ENCODE measurements around the gene HES5. TPM values are rescaled to one million over a fixed set of nuclear protein-coding genes. Genes with fewer than 3 reads are reported as not detected.

The HES5 gene
- total and polyA plus RNA-seq, 5 donors from 2014 or later, result not detected

- DNase-seq (no peak), ATAC-seq (ENCODE audit: low read depth in 2 of 2) (no peak)
- H3K36me3 ChIP-seq (ENCODE audit: control insufficient read depth, insufficient read depth, low read length), result no peaks in the 10 kb centered on the region
- no peaks in the 10 kb centered on the region for H3K9me3 ChIP-seq (ENCODE audit: control insufficient read depth in 2 of 2, low read length in 2 of 2)
- Mint-ChIP-seq H3K27ac (no peak overlapping the region), H3K4me3 (no peak overlapping the region), H3K36me3 (no peaks in the 10 kb centered on the region), H3K4me1 (peaks cover 0 to 29% (median 6%) of the 10 kb centered on the region in 4 donors), H3K27me3 (no peaks in the 10 kb centered on the region), H3K9me3 (no peaks in the 10 kb centered on the region)
- no peak overlapping the region for H3K4me3 ChIP-seq (ENCODE audit: low read depth, low read length)
- peaks cover 27% of the 10 kb centered on the region for H3K4me1 ChIP-seq (ENCODE audit: control insufficient read depth, insufficient read depth, low read length, poor library complexity, severe bottlenecking)
- H3K27me3 ChIP-seq (ENCODE audit: control insufficient read depth, insufficient read depth, low read length), result no peaks in the 10 kb centered on the region
- H3K27ac ChIP-seq (ENCODE audit: insufficient read depth, low read length, poor library complexity, severe bottlenecking), result no peak overlapping the region
These were observed 27.2 kb downstream of the HES5 start for GRCh38 chr1:2502661-2503553.

GRCh38 chr1:2502210-2502609 is 27.9 kb downstream of the HES5 start:
- no peaks in the 10 kb centered on the region for H3K9me3 ChIP-seq (ENCODE audit: control insufficient read depth in 2 of 2, low read length in 2 of 2)
- H3K4me1 ChIP-seq (ENCODE audit: control insufficient read depth, insufficient read depth, low read length, poor library complexity, severe bottlenecking), result peaks cover 27% of the 10 kb centered on the region
- H3K4me3 Mint-ChIP-seq, result no peak overlapping the region
- H3K4me3 ChIP-seq (ENCODE audit: low read depth, low read length), result no peak overlapping the region
- H3K27ac Mint-ChIP-seq, result no peak overlapping the region
- DNase-seq (no peak), ATAC-seq (ENCODE audit: low read depth in 2 of 2) (no peak)
- no peak overlapping the region for H3K27ac ChIP-seq (ENCODE audit: insufficient read depth, low read length, poor library complexity, severe bottlenecking)
- H3K9me3 Mint-ChIP-seq, result no peaks in the 10 kb centered on the region
- H3K27me3 ChIP-seq (ENCODE audit: control insufficient read depth, insufficient read depth, low read length), result no peaks in the 10 kb centered on the region
- no peaks in the 10 kb centered on the region for H3K27me3 Mint-ChIP-seq
- H3K36me3 Mint-ChIP-seq, result no peaks in the 10 kb centered on the region
- H3K4me1 Mint-ChIP-seq, result peaks cover 0 to 31% (median 6%) of the 10 kb centered on the region in 4 donors
- no peaks in the 10 kb centered on the region for H3K36me3 ChIP-seq (ENCODE audit: control insufficient read depth, insufficient read depth, low read length)

GRCh38 chr1:2501820-2502119 is 28.3 kb downstream of the HES5 start:
- Histone ChIP-seq H3K36me3 (ENCODE audit: control insufficient read depth, insufficient read depth, low read length) (no peaks in the 10 kb centered on the region), H3K4me1 (ENCODE audit: control insufficient read depth, insufficient read depth, low read length, poor library complexity, severe bottlenecking) (peaks cover 27% of the 10 kb centered on the region), H3K4me3 (ENCODE audit: low read depth, low read length) (no peak overlapping the region), H3K27ac (ENCODE audit: insufficient read depth, low read length, poor library complexity, severe bottlenecking) (no peak overlapping the region), H3K9me3 (ENCODE audit: control insufficient read depth in 2 of 2, low read length in 2 of 2) (no peaks in the 10 kb centered on the region), H3K27me3 (ENCODE audit: control insufficient read depth, insufficient read depth, low read length) (no peaks in the 10 kb centered on the region)
- Mint-ChIP-seq H3K4me3 (no peak overlapping the region), H3K9me3 (no peaks in the 10 kb centered on the region), H3K27me3 (no peaks in the 10 kb centered on the region), H3K4me1 (peaks cover 0 to 35% (median 6%) of the 10 kb centered on the region in 4 donors), H3K27ac (no peak overlapping the region), H3K36me3 (no peaks in the 10 kb centered on the region)
- ATAC-seq (ENCODE audit: low read depth in 2 of 2), result no peak
- no peak for DNase-seq

- Histone ChIP-seq H3K4me3 (ENCODE audit: low read depth, low read length) (no peak overlapping the region), H3K27ac (ENCODE audit: insufficient read depth, low read length, poor library complexity, severe bottlenecking) (no peak overlapping the region), H3K9me3 (ENCODE audit: control insufficient read depth in 2 of 2, low read length in 2 of 2) (no peaks in the 10 kb centered on the region), H3K36me3 (ENCODE audit: control insufficient read depth, insufficient read depth, low read length) (no peaks in the 10 kb centered on the region), H3K4me1 (ENCODE audit: control insufficient read depth, insufficient read depth, low read length, poor library complexity, severe bottlenecking) (peaks cover 32% of the 10 kb centered on the region), H3K27me3 (ENCODE audit: control insufficient read depth, insufficient read depth, low read length) (no peaks in the 10 kb centered on the region)
- H3K4me3 Mint-ChIP-seq, result no peak overlapping the region
- H3K4me1 Mint-ChIP-seq, result peaks cover 0 to 37% (median 7%) of the 10 kb centered on the region in 4 donors
- H3K27ac Mint-ChIP-seq, result no peak overlapping the region
- H3K36me3 Mint-ChIP-seq, result no peaks in the 10 kb centered on the region
- H3K9me3 Mint-ChIP-seq, result no peaks in the 10 kb centered on the region
- no peaks in the 10 kb centered on the region for H3K27me3 Mint-ChIP-seq
- DNase-seq (no peak), ATAC-seq (ENCODE audit: low read depth in 2 of 2) (no peak)
These were observed 28.8 kb downstream of the HES5 start for GRCh38 chr1:2501041-2501819.

GRCh38 chr1:2499986-2500596 is 30.0 kb downstream of the HES5 start:
- Mint-ChIP-seq H3K9me3 (no peaks in the 10 kb centered on the region), H3K27ac (peak overlapping the region; percentile 23 to 96 (median 76)), H3K27me3 (no peaks in the 10 kb centered on the region), H3K4me1 (peaks cover 0 to 40% (median 9%) of the 10 kb centered on the region in 4 donors), H3K4me3 (peak overlapping the region in 3 of 4 donors; percentile 50 to 66 (median 51)), H3K36me3 (no peaks in the 10 kb centered on the region)
- H3K4me3 ChIP-seq (ENCODE audit: low read depth, low read length), result no peak overlapping the region
- DNase-seq (peak in 2 of 3 donors; percentile 20 to 85), ATAC-seq (ENCODE audit: low read depth in 2 of 2) (peak; percentile 45 to 54)
- H3K36me3 ChIP-seq (ENCODE audit: control insufficient read depth, insufficient read depth, low read length), result no peaks in the 10 kb centered on the region
- no peaks in the 10 kb centered on the region for H3K27me3 ChIP-seq (ENCODE audit: control insufficient read depth, insufficient read depth, low read length)
- peaks cover 40% of the 10 kb centered on the region for H3K4me1 ChIP-seq (ENCODE audit: control insufficient read depth, insufficient read depth, low read length, poor library complexity, severe bottlenecking)
- H3K9me3 ChIP-seq (ENCODE audit: control insufficient read depth in 2 of 2, low read length in 2 of 2), result no peaks in the 10 kb centered on the region
- no peak overlapping the region for H3K27ac ChIP-seq (ENCODE audit: insufficient read depth, low read length, poor library complexity, severe bottlenecking)

- Mint-ChIP-seq H3K4me3 (no peak overlapping the region), H3K27me3 (no peaks in the 10 kb centered on the region), H3K27ac (peak overlapping the region in 2 of 3 donors; percentile 5 to 55), H3K36me3 (no peaks in the 10 kb centered on the region), H3K4me1 (peaks cover 0 to 41% (median 9%) of the 10 kb centered on the region in 4 donors), H3K9me3 (no peaks in the 10 kb centered on the region)
- Histone ChIP-seq H3K4me3 (ENCODE audit: low read depth, low read length) (no peak overlapping the region), H3K9me3 (ENCODE audit: control insufficient read depth in 2 of 2, low read length in 2 of 2) (no peaks in the 10 kb centered on the region), H3K36me3 (ENCODE audit: control insufficient read depth, insufficient read depth, low read length) (no peaks in the 10 kb centered on the region), H3K27ac (ENCODE audit: insufficient read depth, low read length, poor library complexity, severe bottlenecking) (no peak overlapping the region), H3K27me3 (ENCODE audit: control insufficient read depth, insufficient read depth, low read length) (no peaks in the 10 kb centered on the region), H3K4me1 (ENCODE audit: control insufficient read depth, insufficient read depth, low read length, poor library complexity, severe bottlenecking) (peaks cover 44% of the 10 kb centered on the region)
- DNase-seq (peak in 1 of 3 donors; percentile 16), ATAC-seq (ENCODE audit: low read depth in 2 of 2) (no peak)
These were observed 30.8 kb downstream of the HES5 start for GRCh38 chr1:2499260-2499659.

GRCh38 chr1:2498648-2499047 is 31.4 kb downstream of the HES5 start:
- no peaks in the 10 kb centered on the region for H3K27me3 ChIP-seq (ENCODE audit: control insufficient read depth, insufficient read depth, low read length)
- no peaks in the 10 kb centered on the region for H3K27me3 Mint-ChIP-seq
- H3K9me3 ChIP-seq (ENCODE audit: control insufficient read depth in 2 of 2, low read length in 2 of 2), result no peaks in the 10 kb centered on the region
- H3K9me3 Mint-ChIP-seq, result peaks cover 0 to 1% (median 0%) of the 10 kb centered on the region in 7 donors
- H3K27ac Mint-ChIP-seq, result no peak overlapping the region
- DNase-seq, result no peak
- H3K36me3 ChIP-seq (ENCODE audit: control insufficient read depth, insufficient read depth, low read length), result no peaks in the 10 kb centered on the region
- no peak overlapping the region for H3K4me3 ChIP-seq (ENCODE audit: low read depth, low read length)
- H3K4me1 ChIP-seq (ENCODE audit: control insufficient read depth, insufficient read depth, low read length, poor library complexity, severe bottlenecking), result peaks cover 50% of the 10 kb centered on the region
- H3K4me1 Mint-ChIP-seq, result peaks cover 0 to 47% (median 12%) of the 10 kb centered on the region in 4 donors
- no peak for ATAC-seq (ENCODE audit: low read depth in 2 of 2)
- H3K4me3 Mint-ChIP-seq, result no peak overlapping the region
- H3K27ac ChIP-seq (ENCODE audit: insufficient read depth, low read length, poor library complexity, severe bottlenecking), result no peak overlapping the region
- H3K36me3 Mint-ChIP-seq, result no peaks in the 10 kb centered on the region

Data from CD4-positive, CD25-positive, alpha-beta regulatory T cell (primary cell).